Measurements from ENCODE around the gene RARG.

GRCh38 chr12:53236443-53237111 is 4.6 kb upstream of the RARG start:
- TF ChIP-seq CTCF (IDR thresholded peaks at IDR 0.05) (no peak), POLR2A (IDR thresholded peaks at IDR 0.05) (no peak)

Data from adrenal gland (tissue), 5 donors.